Fibroblast of lung (primary cell): ENCODE data around the gene SERPINB12. TPM values are rescaled to one million over a fixed set of nuclear protein-coding genes. Genes with fewer than 3 reads are reported as not detected.

Source experiments
- DNase-seq, 2 donors: peaks; one replicate each; pipeline versions ENCODE4 v3.0.0 to v3.0.0-alpha.2; 2010; ENCODE audit warnings: low read depth in 2 of 2
- H2AFZ ChIP-seq: 2 replicates; pipeline ENCODE4 v1.5.1; 2012; ENCODE audit warnings: low read length, control low read depth, inconsistent platforms
- H3K27ac ChIP-seq: 2 replicates; pipeline ENCODE4 v1.5.1; 2011; ENCODE audit warnings: low read length, control low read depth; ENCODE audit not compliant: insufficient read depth
- H3K27me3 ChIP-seq: 2 replicates; pipeline ENCODE4 v1.5.1; 2011; ENCODE audit warnings: mild to moderate bottlenecking, low read length; ENCODE audit not compliant: control insufficient read depth, insufficient read depth
- H3K36me3 ChIP-seq: 2 replicates; pipeline ENCODE4 v1.5.1; 2011; ENCODE audit warnings: low read length; ENCODE audit not compliant: control insufficient read depth, insufficient read depth
- H3K4me1 ChIP-seq: 2 replicates; pipeline ENCODE4 v1.5.1; 2011; ENCODE audit warnings: low read length; ENCODE audit not compliant: control insufficient read depth, insufficient read depth; ENCODE audit errors: extremely low read depth
- H3K4me2 ChIP-seq: 2 replicates; pipeline ENCODE4 v1.5.1; 2011; ENCODE audit warnings: low read length, control low read depth; ENCODE audit not compliant: insufficient read depth; ENCODE audit errors: extremely low read depth
- H3K4me3 ChIP-seq, 4 experiments: fragments of 200-600 bp in 1 of 4; sonication (generic) in 1 of 4; replicated peaks in 1 of 4; 2 replicates each; pipeline ENCODE4 v1.5.1; 2011 to 2016; ENCODE audit warnings: low read length in 4 of 4, low read depth in 3 of 4, mild to moderate bottlenecking in 3 of 4, control low read depth in 2 of 4, inconsistent platforms in 1 of 4, mixed read lengths in 1 of 4; ENCODE audit not compliant: insufficient read depth in 1 of 4; ENCODE audit errors: control extremely low read depth in 1 of 4
- H3K79me2 ChIP-seq: 2 replicates; pipeline ENCODE4 v1.5.1; 2012; ENCODE audit warnings: mild to moderate bottlenecking, low read length, inconsistent platforms; ENCODE audit not compliant: control insufficient read depth, insufficient read depth
- H3K9ac ChIP-seq: 2 replicates; pipeline ENCODE4 v1.5.1; 2011; ENCODE audit warnings: mild to moderate bottlenecking, low read length, control low read depth; ENCODE audit not compliant: insufficient read depth
- H3K9me3 ChIP-seq: 2 replicates; pipeline ENCODE4 v1.5.1; 2012; ENCODE audit warnings: low read depth, low read length; ENCODE audit not compliant: control insufficient read depth, insufficient read depth
- H4K20me1 ChIP-seq: 2 replicates; pipeline ENCODE4 v1.5.1; 2011; ENCODE audit warnings: low read length; ENCODE audit not compliant: control insufficient read depth, insufficient read depth; ENCODE audit errors: extremely low read depth
- EZH2 ChIP-seq: IDR thresholded peaks from 2 replicates; pipeline ENCODE4 v1.5.1; 2012; ENCODE audit warnings: low read length, control low read depth, mild to moderate bottlenecking; ENCODE audit errors: missing control alignments
- polyA plus RNA-seq, 2 donors: library from polyadenylated mRNA; depleted of rRNA in 1 of 2; stranded (reverse) in 1 of 2; unstranded in 1 of 2; fragments of >200 nt; gene quantifications; 2 replicates each; pipeline ENCODE4 v1.2.1, GENCODE V29; 2011 to 2012; ENCODE audit warnings: missing spikeins in 1 of 2
- total RNA-seq: library from RNA; depleted of rRNA; stranded (reverse); fragments of >200 nt; gene quantifications from 2 replicates; pipeline ENCODE4 v1.2.1, GENCODE V29; 2014
- TF ChIP-seq, protein P1 (sequence below), 2 donors: IDR thresholded peaks in 1 of 2; conservative IDR thresholded peaks in 1 of 2; 1 replicate in 1 of 2; 2 replicates in 1 of 2; pipeline ENCODE4 v1.5.1; 2011 to 2012; ENCODE audit warnings: low read length in 2 of 2, control low read depth in 1 of 2, inconsistent platforms in 1 of 2, low read depth in 1 of 2, mild to moderate bottlenecking in 1 of 2

SERPINB12 gene
- total and polyA plus RNA-seq, 2 donors (not counting 1 experiment from before 2014, with no cell fraction given), result 0.07 TPM; not detected in 1

DNA sequence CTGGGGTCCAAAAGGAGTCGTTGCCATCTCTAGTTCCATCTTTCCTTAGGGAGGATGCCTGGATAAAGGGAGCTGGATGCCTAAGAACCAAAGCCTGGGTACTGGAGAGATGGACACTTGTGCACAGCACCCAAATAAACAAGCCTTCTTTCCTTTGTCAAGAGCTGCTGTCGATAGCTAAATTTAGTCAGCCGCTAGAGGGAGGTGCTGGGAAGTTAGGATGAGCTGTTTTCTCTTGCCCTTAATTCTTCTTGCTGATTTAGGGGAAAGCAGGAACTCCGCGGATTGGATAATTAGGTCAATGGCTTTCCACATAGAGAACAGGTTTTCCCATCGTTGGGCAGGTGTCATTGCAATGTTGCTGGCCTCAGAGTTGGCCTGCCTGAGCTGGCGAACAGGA is 30.9 kb upstream of the SERPINB12 start:
- H4K20me1 ChIP-seq, result no peaks in the 10 kb centered on the region
- no peak overlapping the region for H3K4me3 ChIP-seq

DNA sequence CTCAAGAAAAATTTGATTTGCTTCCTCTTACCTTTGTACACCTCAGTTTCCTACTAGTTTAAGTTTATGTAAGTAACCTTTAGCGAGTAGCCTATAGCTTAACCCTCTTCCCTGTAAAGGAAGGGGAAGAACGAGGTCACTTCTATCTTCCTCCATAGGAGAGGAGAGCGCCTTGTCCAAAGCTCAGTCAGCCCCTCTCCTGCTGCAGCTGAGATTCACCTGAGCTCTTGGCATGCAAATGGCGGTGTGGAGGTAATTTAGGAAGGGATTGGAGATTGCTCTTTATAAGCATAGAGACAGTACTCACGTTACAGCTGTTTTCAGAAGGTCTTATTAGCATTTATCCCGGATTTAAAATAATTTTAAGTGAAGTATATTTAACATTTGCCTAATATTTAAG is 27.8 kb upstream of the SERPINB12 start:
- Histone ChIP-seq H3K4me2 (no peak overlapping the region), H3K9ac (no peak overlapping the region), H2AFZ (no peak overlapping the region), H3K4me3 (no peak overlapping the region), H3K36me3 (no peaks in the 10 kb centered on the region), H3K9me3 (no peaks in the 10 kb centered on the region), H3K4me1 (no peaks in the 10 kb centered on the region), H4K20me1 (no peaks in the 10 kb centered on the region), H3K79me2 (no peaks in the 10 kb centered on the region), H3K27ac (no peak overlapping the region), H3K27me3 (no peaks in the 10 kb centered on the region)
- no peak for DNase-seq
- TF ChIP-seq EZH2, result no peak
- TF ChIP-seq, protein P1, sequence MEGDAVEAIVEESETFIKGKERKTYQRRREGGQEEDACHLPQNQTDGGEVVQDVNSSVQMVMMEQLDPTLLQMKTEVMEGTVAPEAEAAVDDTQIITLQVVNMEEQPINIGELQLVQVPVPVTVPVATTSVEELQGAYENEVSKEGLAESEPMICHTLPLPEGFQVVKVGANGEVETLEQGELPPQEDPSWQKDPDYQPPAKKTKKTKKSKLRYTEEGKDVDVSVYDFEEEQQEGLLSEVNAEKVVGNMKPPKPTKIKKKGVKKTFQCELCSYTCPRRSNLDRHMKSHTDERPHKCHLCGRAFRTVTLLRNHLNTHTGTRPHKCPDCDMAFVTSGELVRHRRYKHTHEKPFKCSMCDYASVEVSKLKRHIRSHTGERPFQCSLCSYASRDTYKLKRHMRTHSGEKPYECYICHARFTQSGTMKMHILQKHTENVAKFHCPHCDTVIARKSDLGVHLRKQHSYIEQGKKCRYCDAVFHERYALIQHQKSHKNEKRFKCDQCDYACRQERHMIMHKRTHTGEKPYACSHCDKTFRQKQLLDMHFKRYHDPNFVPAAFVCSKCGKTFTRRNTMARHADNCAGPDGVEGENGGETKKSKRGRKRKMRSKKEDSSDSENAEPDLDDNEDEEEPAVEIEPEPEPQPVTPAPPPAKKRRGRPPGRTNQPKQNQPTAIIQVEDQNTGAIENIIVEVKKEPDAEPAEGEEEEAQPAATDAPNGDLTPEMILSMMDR (conservative IDR thresholded peaks at IDR 0.05 in 1 of 2, IDR thresholded peaks at IDR 0.05 in 1 of 2; ENCODE audit: low read depth in 1 of 2, low read length in 2 of 2), result no peak

More for the DNA sequence above, 30.9 kb upstream of the SERPINB12 start:
- Histone ChIP-seq H3K27me3 (no peaks in the 10 kb centered on the region), H2AFZ (no peak overlapping the region), H3K9ac (no peak overlapping the region), H3K27ac (no peak overlapping the region), H3K9me3 (no peaks in the 10 kb centered on the region), H3K79me2 (no peaks in the 10 kb centered on the region), H3K4me1 (no peaks in the 10 kb centered on the region), H3K4me2 (no peak overlapping the region), H3K36me3 (no peaks in the 10 kb centered on the region)
- TF ChIP-seq EZH2, result no peak
- TF ChIP-seq, protein P1 (conservative IDR thresholded peaks at IDR 0.05 in 1 of 2, IDR thresholded peaks at IDR 0.05 in 1 of 2; ENCODE audit: low read depth in 1 of 2, low read length in 2 of 2), result peak; percentile 80 to 82
- DNase-seq, result peak; percentile 34 to 54

DNA sequence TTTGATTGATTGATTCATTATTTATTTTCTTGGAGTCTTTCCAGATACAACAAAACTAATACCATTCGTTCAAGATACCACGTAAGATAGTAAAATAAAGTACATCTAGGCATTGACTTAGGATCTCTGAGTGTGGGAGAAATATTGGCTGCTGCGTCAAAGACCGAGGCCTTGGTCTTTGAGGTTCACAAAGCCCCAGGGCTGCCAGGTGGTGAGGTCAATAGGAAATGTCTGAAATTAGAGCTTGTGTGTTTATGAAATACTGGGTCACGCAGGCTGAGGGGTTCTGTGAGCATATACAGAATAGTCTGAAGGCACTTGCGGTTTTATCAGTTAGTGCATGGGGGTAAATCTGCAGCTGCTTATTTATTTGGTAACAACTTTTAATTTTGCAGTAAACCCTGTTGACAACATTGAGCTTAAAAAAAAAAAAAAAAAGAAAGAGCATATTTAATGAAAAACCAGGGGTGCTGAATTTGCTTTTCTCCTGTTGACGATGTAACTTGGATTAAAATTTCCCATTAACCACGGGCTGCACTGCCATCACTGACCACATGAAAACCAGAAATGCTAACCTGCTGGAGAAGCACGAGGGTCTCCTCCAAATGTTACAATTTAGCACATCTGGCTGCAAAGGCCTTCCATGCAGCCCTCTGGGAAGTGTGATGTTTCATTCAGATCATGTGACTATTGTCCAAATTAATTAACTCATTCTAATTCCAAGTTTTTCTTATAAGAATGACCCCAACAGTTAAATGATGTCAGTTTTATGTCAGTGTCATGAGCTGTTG is 27.1 kb upstream of the SERPINB12 start:
- H3K79me2 ChIP-seq, result no peaks in the 10 kb centered on the region
- no peak overlapping the region for H3K27ac ChIP-seq
- H3K9me3 ChIP-seq, result no peaks in the 10 kb centered on the region
- no peaks in the 10 kb centered on the region for H4K20me1 ChIP-seq
- TF ChIP-seq, protein P1 (conservative IDR thresholded peaks at IDR 0.05 in 1 of 2, IDR thresholded peaks at IDR 0.05 in 1 of 2; ENCODE audit: low read depth in 1 of 2, low read length in 2 of 2), result peak; percentile 13 to 30
- no peak for TF ChIP-seq EZH2
- H3K36me3 ChIP-seq, result no peaks in the 10 kb centered on the region
- no peak overlapping the region for H3K9ac ChIP-seq
- H2AFZ ChIP-seq, result no peak overlapping the region
- peak in 1 of 2 donors; percentile 17 for DNase-seq
- no peak overlapping the region for H3K4me2 ChIP-seq
- no peak overlapping the region for H3K4me3 ChIP-seq
- H3K27me3 ChIP-seq, result no peaks in the 10 kb centered on the region
- no peaks in the 10 kb centered on the region for H3K4me1 ChIP-seq
